Lung (tissue), 12 donors: ENCODE data around the gene PDZD2. TPM values are rescaled to one million over a fixed set of nuclear protein-coding genes. Genes with fewer than 3 reads are reported as not detected.

Experiments used
- ATAC-seq: fragments of 200-7000 bp; cut with Tn5 transposase; one replicate; pipeline ENCODE4 v1.9.1; 2020; ENCODE audit warnings: moderate number of reproducible peaks; ENCODE audit not compliant: insufficient read depth, low FRiP score
- DNase-seq, 3 donors: peaks; one replicate each; pipeline ENCODE4 v3.0.0-alpha.2; 2013 to 2017
- H3K27ac ChIP-seq, 2 donors: one replicate each; pipeline ENCODE4 v1.5.1; 2013; ENCODE audit warnings: mild to moderate bottlenecking in 2 of 2, moderate library complexity in 2 of 2, control low read depth in 1 of 2, inconsistent platforms in 1 of 2, low read depth in 1 of 2, low read length in 1 of 2
- H3K27me3 ChIP-seq, 3 donors: one replicate each; pipeline ENCODE4 v1.5.1; 2013; ENCODE audit warnings: low read length in 2 of 3; ENCODE audit not compliant: control insufficient read depth in 3 of 3, insufficient read depth in 3 of 3
- H3K36me3 ChIP-seq, 4 donors: one replicate each; pipeline ENCODE4 v1.5.1; 2013; ENCODE audit warnings: low read length in 4 of 4, mild to moderate bottlenecking in 1 of 4, moderate library complexity in 1 of 4; ENCODE audit not compliant: control insufficient read depth in 4 of 4, insufficient read depth in 4 of 4
- H3K4me1 ChIP-seq, 5 donors: one replicate each; pipeline ENCODE4 v1.5.1; 2013; ENCODE audit warnings: low read length in 5 of 5, mild to moderate bottlenecking in 2 of 5, moderate library complexity in 1 of 5; ENCODE audit not compliant: control insufficient read depth in 5 of 5, insufficient read depth in 5 of 5
- H3K4me3 ChIP-seq: one replicate; pipeline ENCODE4 v1.5.1; 2013; ENCODE audit warnings: mild to moderate bottlenecking, control low read depth, moderate library complexity
- H3K9ac ChIP-seq, 2 donors: one replicate each; pipeline ENCODE4 v1.5.1; 2013; ENCODE audit warnings: low read length in 2 of 2, control low read depth in 1 of 2; ENCODE audit not compliant: insufficient read depth in 1 of 2
- H3K9me3 ChIP-seq, 4 donors: one replicate each; pipeline ENCODE4 v1.5.1; 2013; ENCODE audit warnings: low read length in 3 of 4, mild to moderate bottlenecking in 1 of 4, moderate library complexity in 1 of 4; ENCODE audit not compliant: control insufficient read depth in 4 of 4, insufficient read depth in 3 of 4
- CTCF ChIP-seq: IDR thresholded peaks from 2 replicates; pipeline ENCODE4 v1.5.1; 2012; ENCODE audit warnings: mild to moderate bottlenecking; ENCODE audit errors: control extremely low read depth, extremely low read depth
- WGBS, 2 donors: extraction: QIAGEN DNeasy Blood & Tissue Kit; methylation state at CpG; one replicate each; pipeline ENCODE4 v1.1.7; 2013; 5-methylcytosine and 5-hydroxymethylcytosine counted together
- polyA plus RNA-seq, 2 donors: library from polyadenylated mRNA; stranded (reverse); fragments of 200-250 nt; gene quantifications; one replicate each; pipeline ENCODE4 v1.2.1, GENCODE V29; 2013
- total RNA-seq, 2 donors: library from RNA; depleted of rRNA in 1 of 2; stranded (reverse); fragments of >200 nt in 1 of 2; gene quantifications; one replicate each; pipeline ENCODE4 v1.2.1, GENCODE V29; 2014 to 2021
- donor health status: control.
- donor health status: control.
- donor health status: Bipolar disorder and iron deficiency.
- donor health status: healthy.
- donor health status: DM: yes; HTN: yes; CAD: no.

PDZD2 gene
- total and polyA plus RNA-seq, 4 donors = 9.2 to 56.3 (median 24.8) TPM

GRCh38 chr5:31934156-31934555 lies 295.2 kb downstream of the PDZD2 start:
- ATAC-seq (no peak), DNase-seq (peak; percentile 16 to 42 (median 24))
- Histone ChIP-seq H3K9me3 (peaks cover 0 to under 1% (median 0%) of the 10 kb centered on the region in 4 donors), H3K4me3 (no peak overlapping the region), H3K4me1 (peaks cover 4 to 23% (median 15%) of the 10 kb centered on the region in 5 donors), H3K27ac (no peak overlapping the region), H3K36me3 (no peaks in the 10 kb centered on the region), H3K27me3 (no peaks in the 10 kb centered on the region), H3K9ac (no peak overlapping the region)
- no peak for TF ChIP-seq CTCF
- WGBS, 2 donors = 63 to 67% methylated on average over 4 of the region's 4 CpGs

- TF ChIP-seq CTCF = no peak
- Histone ChIP-seq H3K27ac (peak overlapping the region in 1 of 2 donors; percentile 32), H3K4me1 (peaks cover 4 to 23% (median 15%) of the 10 kb centered on the region in 5 donors), H3K36me3 (no peaks in the 10 kb centered on the region), H3K9ac (no peak overlapping the region), H3K27me3 (no peaks in the 10 kb centered on the region), H3K4me3 (no peak overlapping the region), H3K9me3 (peaks cover 0 to 2% (median 0%) of the 10 kb centered on the region in 4 donors)
- 44 to 71% methylated on average over 10 of the region's 10 CpGs for WGBS, 2 donors
- ATAC-seq (peak; percentile 61), DNase-seq (peak; percentile 39 to 62 (median 42))
Observed at GRCh38 chr5:31935496-31936369, 296.8 kb downstream of the PDZD2 start.

- 54 to 76% methylated on average over 5 of the region's 5 CpGs for WGBS, 2 donors
- ATAC-seq = no peak
- peak; percentile 39 to 88 (median 83) for DNase-seq
- H3K9me3 ChIP-seq = peaks cover 0 to 2% (median 0%) of the 10 kb centered on the region in 4 donors
- no peak overlapping the region for H3K9ac ChIP-seq
- no peak for TF ChIP-seq CTCF
- no peaks in the 10 kb centered on the region for H3K36me3 ChIP-seq
- H3K27ac ChIP-seq = peak overlapping the region in 1 of 2 donors; percentile 37
- H3K4me3 ChIP-seq = peak overlapping the region; percentile 17
- peaks cover 9 to 23% (median 15%) of the 10 kb centered on the region in 5 donors for H3K4me1 ChIP-seq
- no peaks in the 10 kb centered on the region for H3K27me3 ChIP-seq
Observed at GRCh38 chr5:31936683-31937082, 297.8 kb downstream of the PDZD2 start.
